Vagina (tissue), 2 donors: ENCODE measurements around the gene CACNG1.

Source experiments
- POLR2A ChIP-seq, 2 donors: fragments of 450-650 bp; IDR thresholded peaks; one replicate each; pipeline ENCODE4 v1.6.1; 2017; ENCODE audit warnings: antibody characterized with exemption in 2 of 2, mild to moderate bottlenecking in 2 of 2, moderate library complexity in 2 of 2
- TF ChIP-seq, protein P1 (sequence below), 3 experiments: fragments of 450-650 bp in 2 of 3; fragments of 200-600 bp in 1 of 3; sonication (generic) in 1 of 3; IDR thresholded peaks; one replicate each; pipeline ENCODE4 v1.5.1; 2017 to 2019; ENCODE audit warnings: antibody characterized with exemption in 3 of 3, mild to moderate bottlenecking in 2 of 3, moderate library complexity in 2 of 3

DNA sequence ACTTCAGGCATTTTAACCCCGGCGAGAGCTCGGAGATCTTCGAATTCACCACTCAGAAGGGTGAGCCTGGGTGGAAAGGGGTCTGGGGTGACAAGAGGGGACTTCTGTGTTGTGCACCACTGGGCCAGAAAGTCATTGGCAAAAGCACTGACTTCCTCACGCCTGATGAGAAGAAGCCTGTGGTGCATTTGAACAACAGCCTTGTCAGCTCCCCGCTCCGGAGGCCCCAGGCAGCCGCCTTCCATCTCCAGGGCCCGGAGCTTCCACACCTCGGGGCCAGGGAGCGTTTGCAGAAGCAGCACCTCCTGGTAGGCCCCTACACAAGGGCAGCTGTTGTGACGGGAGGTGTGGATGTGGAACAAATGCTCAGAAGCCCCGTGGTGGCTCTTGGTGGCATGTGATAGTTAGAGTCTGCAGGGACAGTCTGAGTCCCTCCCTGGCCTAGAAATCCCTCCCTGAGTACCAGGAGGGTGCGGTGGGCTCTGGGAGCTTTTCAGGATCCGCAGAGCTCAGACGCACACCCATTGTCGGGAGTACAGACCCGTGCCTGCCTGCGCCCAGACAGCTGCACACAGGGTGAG is 9.7 kb downstream of the CACNG1 start:
- TF ChIP-seq POLR2A (IDR thresholded peaks at IDR 0.05): no peak
- TF ChIP-seq, protein P1, sequence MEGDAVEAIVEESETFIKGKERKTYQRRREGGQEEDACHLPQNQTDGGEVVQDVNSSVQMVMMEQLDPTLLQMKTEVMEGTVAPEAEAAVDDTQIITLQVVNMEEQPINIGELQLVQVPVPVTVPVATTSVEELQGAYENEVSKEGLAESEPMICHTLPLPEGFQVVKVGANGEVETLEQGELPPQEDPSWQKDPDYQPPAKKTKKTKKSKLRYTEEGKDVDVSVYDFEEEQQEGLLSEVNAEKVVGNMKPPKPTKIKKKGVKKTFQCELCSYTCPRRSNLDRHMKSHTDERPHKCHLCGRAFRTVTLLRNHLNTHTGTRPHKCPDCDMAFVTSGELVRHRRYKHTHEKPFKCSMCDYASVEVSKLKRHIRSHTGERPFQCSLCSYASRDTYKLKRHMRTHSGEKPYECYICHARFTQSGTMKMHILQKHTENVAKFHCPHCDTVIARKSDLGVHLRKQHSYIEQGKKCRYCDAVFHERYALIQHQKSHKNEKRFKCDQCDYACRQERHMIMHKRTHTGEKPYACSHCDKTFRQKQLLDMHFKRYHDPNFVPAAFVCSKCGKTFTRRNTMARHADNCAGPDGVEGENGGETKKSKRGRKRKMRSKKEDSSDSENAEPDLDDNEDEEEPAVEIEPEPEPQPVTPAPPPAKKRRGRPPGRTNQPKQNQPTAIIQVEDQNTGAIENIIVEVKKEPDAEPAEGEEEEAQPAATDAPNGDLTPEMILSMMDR (IDR thresholded peaks at IDR 0.05): no peak
